Neural progenitor cell (in vitro differentiated cells): ENCODE data around the gene SLC25A26. TPM values are rescaled to one million over a fixed set of nuclear protein-coding genes. Genes with fewer than 3 reads are reported as not detected.

Experiments
- DNase-seq: peaks from one replicate; pipeline ENCODE4 v3.0.0-alpha.2; 2016; ENCODE audit warnings: low spot score
- H2AFZ ChIP-seq: fragments of 200-600 bp; sonication (generic); replicated peaks from 2 replicates; pipeline ENCODE4 v1.6.1; 2016; ENCODE audit warnings: antibody characterized with exemption
- H3F3A ChIP-seq: fragments of 200-600 bp; sonication (generic); 2 replicates; pipeline ENCODE4 v1.6.1; 2016; ENCODE audit warnings: antibody characterized with exemption, low read depth
- H3K27ac ChIP-seq: fragments of 200-600 bp; sonication (generic); 2 replicates; pipeline ENCODE4 v1.5.1; 2016; ENCODE audit warnings: mild to moderate bottlenecking
- H3K27me3 ChIP-seq: fragments of 200-600 bp; sonication (generic); 2 replicates; pipeline ENCODE4 v1.6.1; 2016; ENCODE audit warnings: mild to moderate bottlenecking, moderate library complexity
- H3K36me3 ChIP-seq: fragments of 200-600 bp; sonication (generic); 2 replicates; pipeline ENCODE4 v1.5.1; 2016
- H3K4me1 ChIP-seq: fragments of 200-600 bp; sonication (generic); 2 replicates; pipeline ENCODE4 v1.6.1; 2016; ENCODE audit warnings: mixed run types
- H3K4me2 ChIP-seq: fragments of 200-600 bp; sonication (generic); 2 replicates; pipeline ENCODE4 v1.6.1; 2016
- H3K4me3 ChIP-seq: fragments of 200-600 bp; sonication (generic); 2 replicates; pipeline ENCODE4 v1.5.1; 2016
- H3K79me2 ChIP-seq: fragments of 200-600 bp; sonication (generic); 2 replicates; pipeline ENCODE4 v1.6.1; 2016; ENCODE audit warnings: low read depth
- H3K9ac ChIP-seq: fragments of 200-600 bp; sonication (generic); 2 replicates; pipeline ENCODE4 v1.6.1; 2016
- H3K9me3 ChIP-seq: fragments of 200-600 bp; sonication (generic); 2 replicates; pipeline ENCODE4 v1.5.1; 2016; ENCODE audit warnings: low read depth
- H4K20me1 ChIP-seq: fragments of 200-600 bp; sonication (generic); 2 replicates; pipeline ENCODE4 v1.6.1; 2016; ENCODE audit warnings: low read depth
- H3K27ac Mint-ChIP-seq: 3 replicates; pipeline ENCODE4 v1.8.0; 2021; ENCODE audit warnings: mixed read lengths
- H3K27me3 Mint-ChIP-seq: 2 replicates; pipeline ENCODE4 v1.8.0; 2022; ENCODE audit warnings: low read depth, mild to moderate bottlenecking, inconsistent platforms, moderate library complexity, mixed read lengths; ENCODE audit not compliant: insufficient read depth
- H3K36me3 Mint-ChIP-seq: 3 replicates; pipeline ENCODE4 v1.8.0; 2021; ENCODE audit warnings: mixed read lengths
- H3K4me1 Mint-ChIP-seq: 3 replicates; pipeline ENCODE4 v1.8.0; 2021; ENCODE audit warnings: mixed read lengths
- H3K4me3 Mint-ChIP-seq: 3 replicates; pipeline ENCODE4 v1.8.0; 2021; ENCODE audit warnings: mild to moderate bottlenecking, moderate library complexity, mixed read lengths
- H3K9me3 Mint-ChIP-seq: 3 replicates; pipeline ENCODE4 v1.8.0; 2020; ENCODE audit warnings: mixed read lengths
- CTCF ChIP-seq: fragments of 200-600 bp; sonication (generic); IDR thresholded peaks from 2 replicates; pipeline ENCODE4 v1.5.1; 2017; ENCODE audit warnings: antibody characterized with exemption, mild to moderate bottlenecking
- EZH2 ChIP-seq: fragments of 200-600 bp; sonication (generic); IDR thresholded peaks from 2 replicates; pipeline ENCODE4 v1.6.1; 2017; ENCODE audit warnings: antibody characterized with exemption, mild to moderate bottlenecking, moderate library complexity
- EZH2phosphoT487 ChIP-seq: fragments of 200-600 bp; sonication (generic); IDR thresholded peaks from 2 replicates; pipeline ENCODE4 v1.6.1; 2017; ENCODE audit warnings: antibody characterized with exemption
- total RNA-seq: library from RNA; depleted of rRNA; stranded (reverse); fragments of >200 nt; gene quantifications from 2 replicates; pipeline ENCODE4 v1.2.3, GENCODE V29; 2015; ENCODE audit warnings: low replicate concordance

The SLC25A26 gene
- total RNA-seq, 1 donor from 2014 or later: 17.0 TPM

GRCh38 chr3:66401157-66401550, 180.4 kb downstream of the SLC25A26 start:
- Histone ChIP-seq H3K36me3 (peaks cover 12% of the 10 kb centered on the region), H3K4me3 (no peak overlapping the region), H3K9ac (no peak overlapping the region), H3K27ac (peak overlapping the region; percentile 51), H2AFZ (no peak overlapping the region), H3F3A (peaks cover 17% of the 10 kb centered on the region), H3K4me1 (peaks cover 38% of the 10 kb centered on the region), H4K20me1 (peaks cover 97% of the 10 kb centered on the region), H3K4me2 (peak overlapping the region; percentile 11), H3K27me3 (no peaks in the 10 kb centered on the region), H3K79me2 (peaks cover 95% of the 10 kb centered on the region), H3K9me3 (no peaks in the 10 kb centered on the region)
- Mint-ChIP-seq H3K4me3 (peak overlapping the region; percentile 57), H3K27ac (peak overlapping the region; percentile 79), H3K36me3 (peaks cover 37% of the 10 kb centered on the region), H3K4me1 (peaks cover 38% of the 10 kb centered on the region), H3K9me3 (no peaks in the 10 kb centered on the region), H3K27me3 (peaks cover 4% of the 10 kb centered on the region)
- no peak for DNase-seq
- TF ChIP-seq EZH2phosphoT487 (no peak), CTCF (no peak), EZH2 (no peak)

GRCh38 chr3:66401675-66402491, 181.1 kb downstream of the SLC25A26 start:
- Mint-ChIP-seq H3K9me3 (no peaks in the 10 kb centered on the region), H3K27ac (peak overlapping the region; percentile 79), H3K27me3 (peaks cover 4% of the 10 kb centered on the region), H3K4me1 (peaks cover 43% of the 10 kb centered on the region), H3K4me3 (peak overlapping the region; percentile 57), H3K36me3 (peaks cover 31% of the 10 kb centered on the region)
- Histone ChIP-seq H3K36me3 (peaks cover 17% of the 10 kb centered on the region), H4K20me1 (peaks cover 97% of the 10 kb centered on the region), H3K9me3 (no peaks in the 10 kb centered on the region), H3F3A (peaks cover 17% of the 10 kb centered on the region), H3K27me3 (no peaks in the 10 kb centered on the region), H2AFZ (no peak overlapping the region), H3K4me3 (no peak overlapping the region), H3K9ac (no peak overlapping the region), H3K79me2 (peaks cover 98% of the 10 kb centered on the region), H3K27ac (peak overlapping the region; percentile 63), H3K4me1 (peaks cover 38% of the 10 kb centered on the region), H3K4me2 (peak overlapping the region; percentile 11)
- peak; percentile 31 for DNase-seq
- TF ChIP-seq CTCF: no peak
- no peak for TF ChIP-seq EZH2phosphoT487
- TF ChIP-seq EZH2: no peak

- Histone ChIP-seq H3K9me3 (no peaks in the 10 kb centered on the region), H2AFZ (no peak overlapping the region), H4K20me1 (peaks cover 100% of the 10 kb centered on the region), H3K36me3 (peaks cover 13% of the 10 kb centered on the region), H3K4me2 (no peak overlapping the region), H3F3A (peaks cover 17% of the 10 kb centered on the region), H3K9ac (no peak overlapping the region), H3K27ac (peak overlapping the region; percentile 64), H3K4me1 (peaks cover 38% of the 10 kb centered on the region), H3K4me3 (no peak overlapping the region), H3K79me2 (peaks cover 100% of the 10 kb centered on the region), H3K27me3 (no peaks in the 10 kb centered on the region)
- Mint-ChIP-seq H3K27me3 (peaks cover 4% of the 10 kb centered on the region), H3K36me3 (peaks cover 24% of the 10 kb centered on the region), H3K4me3 (no peak overlapping the region), H3K4me1 (peaks cover 46% of the 10 kb centered on the region), H3K9me3 (no peaks in the 10 kb centered on the region), H3K27ac (peak overlapping the region; percentile 67)
- DNase-seq: no peak
- TF ChIP-seq EZH2 (no peak), EZH2phosphoT487 (no peak), CTCF (no peak)
Measured at GRCh38 chr3:66402596-66403290, 181.9 kb downstream of the SLC25A26 start.
